ENCODE data around the gene OOSP2.
"Not testable (repeated sequence)": the region's sequence is repeated elsewhere in the genome, so short reads cannot be mapped to it uniquely, and the experiment has no call there.

The OOSP2 gene

GRCh38 chr11:60040109-60040508 lies at the start of gene OOSP2:
TSS of gene OOSP2 (plus strand) at chr11:60040409. CDS start at chr11:60040460, 51 bp downstream.
- no peak for DNase-seq

GRCh38 chr11:59990421-59990820 lies 49.8 kb upstream of the OOSP2 start:
- DNase-seq = no peak

GRCh38 chr11:59992425-59992824 lies 47.8 kb upstream of the OOSP2 start:
- DNase-seq = no peak

GRCh38 chr11:59997800-59998199 lies 42.4 kb upstream of the OOSP2 start:
- DNase-seq = no peak

- DNase-seq = no peak
These were observed 40.5 kb upstream of the OOSP2 start for GRCh38 chr11:59999691-60000090.

GRCh38 chr11:60003729-60004128 lies 36.5 kb upstream of the OOSP2 start:
- DNase-seq = no peak

- no peak for DNase-seq
These were observed 34.8 kb upstream of the OOSP2 start for GRCh38 chr11:60005360-60005759.

GRCh38 chr11:60016881-60017280 lies 23.3 kb upstream of the OOSP2 start, which contains the start of gene OOSP4B:
TSS of gene OOSP4B (plus strand) at chr11:60017181.
- no peak for DNase-seq

GRCh38 chr11:60018058-60018457 lies 22.2 kb upstream of the OOSP2 start:
- DNase-seq = no peak

GRCh38 chr11:60020376-60020775 lies 19.8 kb upstream of the OOSP2 start:
- not testable (repeated sequence) for DNase-seq

- DNase-seq = no peak
These were observed 11.1 kb upstream of the OOSP2 start for GRCh38 chr11:60029015-60029632.

GRCh38 chr11:60050422-60050821 lies 10.2 kb downstream of the OOSP2 start:
- DNase-seq = not testable (repeated sequence)

GRCh38 chr11:60050839-60051238 lies 10.6 kb downstream of the OOSP2 start:
- not testable (repeated sequence) for DNase-seq

GRCh38 chr11:60056349-60056969 lies 16.2 kb downstream of the OOSP2 start, which contains the start of gene MS4A3:
TSS of gene MS4A3 (plus strand) at chr11:60056665. CDS start at chr11:60061161, 4,496 bp downstream.
- DNase-seq = no peak

- no peak for DNase-seq
These were observed 18.8 kb downstream of the OOSP2 start for GRCh38 chr11:60059052-60059451.

GRCh38 chr11:60059521-60060240 lies 19.5 kb downstream of the OOSP2 start:
- no peak for DNase-seq

- DNase-seq = no peak
These were observed 23.9 kb downstream of the OOSP2 start for GRCh38 chr11:60064111-60064510.

- no peak for DNase-seq
These were observed 25.6 kb downstream of the OOSP2 start for GRCh38 chr11:60065801-60066200.

- no peak for DNase-seq
These were observed 29.2 kb downstream of the OOSP2 start for GRCh38 chr11:60069450-60069849.

GRCh38 chr11:60071644-60072043 lies 31.4 kb downstream of the OOSP2 start:
- not testable (repeated sequence) for DNase-seq

- DNase-seq = no peak
These were observed 37.1 kb downstream of the OOSP2 start for GRCh38 chr11:60077216-60077817.

- DNase-seq = no peak
These were observed 37.8 kb downstream of the OOSP2 start for GRCh38 chr11:60077981-60078380.

- no peak for DNase-seq
These were observed 38.5 kb downstream of the OOSP2 start for GRCh38 chr11:60078745-60079144.

GRCh38 chr11:60080535-60080934 lies 40.3 kb downstream of the OOSP2 start:
- no peak for DNase-seq
